Activated CD8-positive, alpha-beta memory T cell treated with anti-CD3 and anti-CD28 coated beads for 36 hours (primary cell): ENCODE data around the gene GALNT9. TPM values are rescaled to one million over a fixed set of nuclear protein-coding genes. Genes with fewer than 3 reads are reported as not detected.

Experiments
- CTCF ChIA-PET: fragments of 350-600 bp; sonication (Branson Sonifier 250); formaldehyde crosslinking; loops from one replicate; lab custom pipeline; 2021; ENCODE audit warnings: antibody characterized with exemption; lab: Charles Lee
- POLR2A ChIA-PET: fragments of 350-600 bp; sonication (Branson Sonifier 250); formaldehyde crosslinking; loops from one replicate; lab custom pipeline; 2021; ENCODE audit warnings: antibody characterized with exemption; lab: Charles Lee
- total RNA-seq, 2 experiments: library from RNA; stranded (reverse); gene quantifications; one replicate each; pipeline ENCODE4 v1.2.3, GENCODE V29; 2021

The GALNT9 gene
- total RNA-seq, 2 experiments from 2014 or later, result not detected

DNA sequence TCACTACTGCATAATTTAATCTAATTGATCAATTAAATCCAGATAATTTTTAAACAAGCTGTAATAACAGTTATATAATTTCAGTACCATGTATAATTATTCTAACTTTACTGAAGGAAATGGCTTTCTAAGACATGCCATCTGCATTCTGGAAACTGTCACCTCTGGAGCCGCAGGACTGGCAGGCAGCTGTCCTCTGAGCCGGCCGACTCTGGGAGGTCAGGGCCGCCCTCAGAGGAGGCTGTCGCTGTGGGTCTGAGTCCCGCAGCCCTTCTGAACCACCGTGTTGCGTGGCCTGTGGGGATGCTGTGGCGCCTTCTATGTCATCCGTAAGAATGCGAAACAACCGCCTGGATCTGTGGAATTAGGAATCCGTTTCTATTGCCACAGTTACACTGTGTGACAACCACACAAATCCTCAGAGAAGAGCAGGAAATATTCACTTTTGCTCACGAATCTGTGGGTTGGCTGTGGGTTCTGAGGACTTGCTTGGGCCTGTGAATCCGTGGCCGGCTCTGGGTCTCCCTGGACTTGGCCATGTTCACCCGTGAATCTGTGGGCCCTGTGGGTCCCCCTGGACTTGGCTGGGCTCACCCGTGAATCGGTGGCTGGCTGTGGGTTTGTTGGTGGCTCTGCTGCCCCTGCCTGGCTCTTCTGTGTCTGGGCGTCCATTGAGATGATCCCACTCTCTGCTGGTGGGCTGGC is 17.2 kb upstream of the GALNT9 start:
- CTCF ChIA-PET, result no interaction called here

DNA sequence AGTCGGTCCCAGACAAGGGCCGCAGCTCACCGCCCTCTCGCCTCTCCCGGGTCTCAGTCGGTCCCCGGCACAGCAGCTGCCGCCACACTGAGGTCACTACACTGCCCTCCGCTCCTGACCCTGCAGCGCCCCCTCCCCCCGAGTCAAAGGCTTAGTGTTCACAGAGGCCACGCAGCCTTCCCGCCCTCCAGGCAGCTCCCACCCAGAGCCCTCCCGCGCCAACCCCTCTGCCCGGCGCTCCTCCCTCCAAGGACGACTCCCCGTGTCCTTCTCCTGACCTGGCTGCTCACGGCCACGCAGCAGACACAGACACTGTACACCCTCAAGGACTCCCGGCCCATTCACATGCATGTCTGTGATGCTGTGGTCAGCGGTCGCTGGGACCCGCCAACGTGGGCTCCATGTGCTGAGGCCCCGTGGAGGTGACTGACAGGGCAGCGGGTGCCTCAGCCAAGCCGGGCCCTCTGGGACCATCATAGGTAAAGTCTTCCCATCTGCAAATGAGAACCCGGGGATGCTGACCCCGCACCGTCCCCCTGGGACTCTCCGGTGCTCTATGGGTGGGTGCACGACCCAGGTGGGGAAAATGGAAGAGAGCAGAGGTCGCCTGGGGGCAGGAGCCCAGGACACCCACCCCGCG is 16.3 kb upstream of the GALNT9 start:
- POLR2A ChIA-PET, result no interaction called here
- CTCF ChIA-PET, result no interaction called here

More for the DNA sequence above, 17.2 kb upstream of the GALNT9 start:
- POLR2A ChIA-PET, result no interaction called here

DNA sequence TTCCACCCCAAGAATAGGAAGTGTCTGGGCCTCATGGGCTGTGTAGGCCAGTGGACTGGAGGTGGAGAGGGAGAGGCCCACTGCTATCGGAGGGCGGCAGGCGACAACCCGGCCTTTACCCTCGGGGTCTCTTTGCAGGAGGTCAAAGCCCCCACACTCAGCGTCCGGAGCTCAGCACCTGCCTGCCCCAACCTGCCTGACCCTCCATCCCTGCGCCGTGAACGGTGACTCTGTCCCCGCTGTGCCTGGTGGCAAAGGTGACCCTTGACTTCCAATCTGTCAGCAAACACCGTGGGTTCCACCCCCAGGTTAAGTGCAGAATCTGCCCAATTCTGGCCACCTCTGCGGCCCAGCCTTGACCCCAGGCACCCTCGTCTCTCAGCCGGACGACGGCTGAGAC is 15.7 kb upstream of the GALNT9 start:
- ChIA-PET POLR2A (no interaction called here), CTCF (no interaction called here)

DNA sequence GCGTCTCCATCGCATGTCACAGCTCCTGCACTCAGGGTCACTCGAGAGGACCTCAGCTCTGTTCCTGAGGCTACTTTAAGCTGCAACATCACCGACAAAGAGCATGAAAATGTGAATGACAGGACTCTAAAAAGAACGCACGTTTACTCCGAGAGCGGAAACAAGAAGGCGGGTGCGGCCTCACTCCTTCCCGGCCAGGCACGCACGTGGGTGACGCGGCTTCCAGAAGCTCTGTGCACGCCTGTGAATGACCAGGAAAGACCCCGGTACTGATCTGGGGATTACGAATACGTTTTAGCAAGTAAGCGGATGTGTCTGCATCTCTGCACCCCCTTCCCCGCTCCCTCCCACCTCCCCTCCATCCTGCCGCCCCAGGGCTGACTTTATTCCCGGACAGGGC is 15.2 kb upstream of the GALNT9 start:
- ChIA-PET POLR2A (no interaction called here), CTCF (no interaction called here)

DNA sequence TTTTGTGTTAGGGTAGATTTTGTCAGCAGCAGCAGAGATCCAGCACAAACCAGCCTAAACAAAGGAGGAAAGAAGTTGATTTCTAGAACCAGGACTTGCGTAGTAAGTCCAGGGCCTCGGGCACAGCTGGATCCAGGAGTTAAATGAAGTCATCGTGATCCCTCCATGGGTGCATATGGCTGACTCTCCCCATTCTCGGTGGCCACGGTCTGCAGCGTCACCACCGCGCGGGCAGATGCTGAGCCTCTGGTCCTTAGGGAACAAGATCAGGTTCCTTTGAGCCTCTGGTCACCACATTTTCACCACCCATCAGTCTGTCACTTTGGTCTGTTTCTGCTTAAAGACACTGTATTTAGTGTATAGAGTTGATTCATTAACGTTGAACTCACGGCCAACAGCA is 14.8 kb upstream of the GALNT9 start:
- ChIA-PET CTCF (no interaction called here), POLR2A (no interaction called here)

DNA sequence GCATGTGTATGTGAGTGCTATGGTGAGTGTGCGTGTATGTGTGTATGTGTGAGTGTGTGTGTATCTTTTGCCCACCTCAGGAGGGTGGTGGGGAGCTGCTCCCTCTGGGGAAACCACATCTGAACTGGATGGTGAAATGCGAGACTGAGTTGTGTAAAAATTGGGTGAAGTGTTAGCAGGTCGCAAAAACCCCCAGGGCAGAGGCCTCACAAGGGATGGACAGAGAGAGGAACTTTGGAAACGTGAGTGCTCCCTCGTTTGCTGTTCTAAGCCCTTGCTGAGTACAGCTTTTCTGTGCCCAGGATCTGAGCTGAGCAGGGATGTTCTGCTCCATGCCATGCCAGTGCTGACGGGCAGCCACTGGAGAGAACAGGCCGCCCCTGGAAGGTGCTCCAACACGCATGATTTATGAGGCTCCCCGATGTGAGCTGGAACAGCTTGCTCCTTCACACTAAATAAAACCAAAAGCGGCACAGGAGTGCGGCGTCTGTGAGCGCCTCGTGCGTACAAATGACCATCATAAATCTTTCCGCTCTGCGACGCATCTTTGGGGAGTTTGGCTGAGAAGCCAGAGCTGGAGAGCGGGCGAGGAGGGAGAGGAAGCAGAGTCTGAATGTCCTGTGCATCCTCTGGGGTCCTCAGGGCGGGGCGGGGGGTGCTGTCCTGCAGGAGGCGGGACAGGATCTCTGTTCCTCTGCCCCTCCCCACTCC is 14.1 kb upstream of the GALNT9 start:
- POLR2A ChIA-PET, result no interaction called here
- CTCF ChIA-PET, result no interaction called here

DNA sequence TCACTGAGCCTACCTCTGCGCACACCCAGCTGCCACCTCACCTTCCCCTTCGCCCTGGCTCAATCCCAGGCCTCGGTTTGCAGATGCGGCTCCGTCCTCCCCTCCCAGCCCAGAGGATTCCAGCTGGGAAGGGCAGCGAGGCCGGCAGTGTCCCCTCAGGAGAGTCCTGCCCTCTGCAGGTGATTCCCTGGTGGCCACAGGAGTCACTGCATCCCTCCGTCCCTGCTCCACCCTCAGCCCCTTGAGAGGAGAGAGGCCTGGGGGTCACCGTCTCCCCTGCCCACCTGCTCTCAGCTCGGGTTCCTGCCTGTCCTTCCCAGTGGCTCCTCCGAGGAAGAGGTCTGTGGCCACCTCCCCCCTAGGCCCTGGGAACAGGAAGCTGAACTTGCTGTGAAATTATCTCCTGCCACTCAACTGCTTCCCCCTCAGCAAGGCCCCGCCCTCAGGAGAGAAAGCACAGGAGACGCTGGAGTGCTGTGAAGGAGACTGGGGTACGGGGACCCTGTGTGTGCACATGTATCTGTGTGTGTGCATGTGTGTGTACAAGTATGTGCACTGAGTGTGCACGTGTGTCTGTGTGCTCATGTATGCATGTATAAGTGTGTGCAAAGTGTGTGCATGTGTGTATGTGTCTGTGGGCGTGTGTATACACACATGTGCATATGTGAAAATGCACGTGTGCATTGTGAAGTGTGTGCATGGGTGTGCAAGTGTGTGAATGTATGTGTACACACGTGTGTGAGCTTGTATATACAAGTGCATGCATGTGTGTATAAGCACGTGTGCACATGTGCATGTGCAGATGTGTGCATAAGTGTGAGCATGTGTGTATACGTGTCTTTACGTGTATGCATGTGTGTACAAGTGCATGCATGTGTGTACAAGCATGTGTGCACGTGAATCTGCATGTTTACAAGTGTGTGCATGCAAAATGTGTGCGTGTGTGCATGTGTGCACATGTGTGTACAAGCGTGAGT is 13.2 kb upstream of the GALNT9 start:
- ChIA-PET CTCF (no interaction called here), POLR2A (no interaction called here)

DNA sequence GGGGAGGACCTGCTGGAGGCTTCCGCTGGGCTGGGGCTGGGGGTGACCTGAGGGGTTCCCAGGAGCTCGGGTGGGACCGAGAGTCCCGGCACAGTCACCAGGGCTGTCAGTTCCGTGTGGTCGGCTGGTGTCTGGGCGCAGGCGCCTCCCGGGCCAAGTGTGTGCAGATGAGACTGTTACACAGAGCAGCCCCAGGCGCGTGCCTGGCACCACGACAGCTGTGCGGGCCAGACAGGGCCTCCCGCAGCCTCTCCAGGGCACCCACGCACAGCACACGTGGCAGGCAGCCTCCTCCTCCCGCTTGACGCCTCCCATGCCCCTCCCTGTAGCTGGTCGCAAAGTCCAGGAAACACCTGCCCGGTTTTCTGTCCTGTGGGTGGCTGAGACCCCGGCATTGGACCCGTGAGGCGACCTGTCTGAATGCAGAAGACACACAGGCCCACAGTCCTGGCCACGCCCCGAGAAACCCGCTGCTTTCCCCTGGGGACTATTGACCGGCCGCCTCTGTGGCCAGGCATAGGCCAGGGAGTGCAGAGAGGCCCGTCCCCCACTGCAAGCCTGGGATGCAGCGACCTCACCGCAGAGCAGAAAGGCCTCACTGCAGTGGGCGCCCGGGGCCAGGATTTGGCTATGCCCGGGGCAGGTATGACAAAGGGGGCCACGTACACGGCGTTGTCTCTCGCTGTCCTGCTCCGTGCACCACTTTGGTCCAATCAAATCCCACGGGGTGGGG is 12.1 kb upstream of the GALNT9 start:
- CTCF ChIA-PET, result no interaction called here
- POLR2A ChIA-PET, result no interaction called here

DNA sequence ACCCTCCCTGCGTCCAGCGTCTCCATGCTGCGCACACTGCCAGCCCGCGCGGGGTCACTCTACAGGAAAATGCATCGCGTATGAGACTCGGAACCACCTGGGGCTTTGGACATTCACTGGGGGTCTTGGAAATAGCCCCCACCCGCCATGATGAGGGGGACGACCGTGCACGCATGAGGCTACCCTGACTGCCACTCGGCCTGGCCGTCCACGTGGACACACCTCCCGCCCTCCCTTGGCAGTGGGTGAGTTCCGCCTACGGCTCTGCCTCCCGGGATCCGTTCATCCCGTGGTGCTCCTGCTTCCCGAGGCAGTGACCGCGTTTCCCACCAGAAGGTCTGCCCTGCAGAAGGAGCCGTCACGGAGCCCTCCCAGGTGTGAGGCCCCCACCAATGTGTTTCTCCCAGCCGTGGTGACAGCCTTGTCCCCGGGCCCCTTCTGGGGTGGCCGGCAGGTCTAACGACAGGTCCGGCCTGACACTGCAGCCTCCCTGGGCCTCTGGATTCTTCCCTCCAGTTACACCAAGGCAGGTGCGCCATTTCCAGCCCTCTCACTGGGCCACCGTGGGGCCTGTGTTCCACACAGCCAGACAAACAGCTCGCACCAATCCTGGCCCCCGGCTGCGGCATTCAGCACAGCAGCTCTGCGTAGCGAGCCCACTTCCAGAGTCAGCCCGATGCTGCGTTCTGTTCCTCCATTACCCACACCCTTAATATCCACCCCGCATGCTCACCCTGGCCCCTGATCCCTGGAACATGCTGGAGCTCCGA is 11.1 kb upstream of the GALNT9 start:
- ChIA-PET POLR2A (no interaction called here), CTCF (no interaction called here)

DNA sequence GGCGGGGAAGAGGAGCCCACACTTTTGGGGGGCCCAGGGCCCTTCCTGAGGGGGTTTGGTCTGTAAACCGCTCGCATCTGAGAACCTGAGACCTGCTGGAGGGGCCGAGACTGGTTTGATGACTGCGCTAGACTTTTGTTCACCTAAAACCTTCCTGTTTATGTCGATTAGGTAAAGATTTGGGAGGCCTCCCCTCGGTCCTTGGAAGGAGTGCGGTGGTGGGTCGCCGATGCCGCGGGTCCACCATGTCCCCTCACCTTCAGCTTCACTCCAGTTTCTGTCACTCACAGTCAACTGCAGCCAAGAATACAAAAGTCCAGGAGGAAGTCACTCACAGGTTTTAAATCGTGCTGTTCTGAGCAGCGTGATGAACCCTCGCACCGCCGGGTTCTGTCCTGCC is 10.5 kb upstream of the GALNT9 start:
- CTCF ChIA-PET, result no interaction called here

DNA sequence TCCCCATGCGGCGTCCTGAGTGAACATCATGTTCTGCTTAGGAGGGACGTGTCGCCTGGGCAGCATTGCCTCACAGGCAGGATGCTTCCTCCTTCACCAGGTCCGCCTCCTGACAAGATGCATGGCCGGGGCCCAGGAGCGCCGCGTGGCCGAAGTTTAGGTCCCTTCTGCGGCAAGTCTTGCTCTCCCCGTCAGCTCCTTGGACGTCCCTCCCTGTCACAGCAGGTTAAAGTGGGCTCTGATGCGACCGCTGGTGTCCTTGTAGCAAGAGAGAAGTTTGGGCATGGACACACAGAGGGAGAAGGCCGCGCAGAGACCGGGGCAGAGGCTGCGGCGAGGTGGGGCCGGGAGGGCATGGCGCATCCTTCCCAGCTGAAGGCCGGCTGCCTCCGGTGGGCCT is 9.4 kb upstream of the GALNT9 start:
- ChIA-PET POLR2A (no interaction called here), CTCF (no interaction called here)

More for the DNA sequence above, 10.5 kb upstream of the GALNT9 start:
- POLR2A ChIA-PET, result no interaction called here

DNA sequence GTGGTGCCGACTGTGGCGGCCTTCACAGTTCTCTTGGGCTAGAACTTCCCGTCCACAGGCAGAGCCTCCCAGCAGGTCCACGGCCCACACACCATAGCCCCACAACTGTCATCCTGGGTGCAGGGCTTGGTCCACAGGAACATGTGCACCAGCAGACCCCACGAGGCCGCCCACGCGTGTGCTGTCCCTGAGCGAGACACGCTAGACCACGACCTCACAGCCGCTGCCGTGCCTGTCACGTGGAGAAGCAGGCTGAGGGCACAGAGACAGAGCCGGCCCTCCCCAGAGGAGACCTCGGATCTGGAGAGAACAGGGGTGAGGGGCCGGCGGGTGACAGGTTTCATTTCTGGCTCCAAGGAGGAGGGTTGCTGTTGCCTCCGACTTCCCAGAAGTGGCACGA is 8.9 kb upstream of the GALNT9 start:
- POLR2A ChIA-PET, result no interaction called here
- CTCF ChIA-PET, result no interaction called here

DNA sequence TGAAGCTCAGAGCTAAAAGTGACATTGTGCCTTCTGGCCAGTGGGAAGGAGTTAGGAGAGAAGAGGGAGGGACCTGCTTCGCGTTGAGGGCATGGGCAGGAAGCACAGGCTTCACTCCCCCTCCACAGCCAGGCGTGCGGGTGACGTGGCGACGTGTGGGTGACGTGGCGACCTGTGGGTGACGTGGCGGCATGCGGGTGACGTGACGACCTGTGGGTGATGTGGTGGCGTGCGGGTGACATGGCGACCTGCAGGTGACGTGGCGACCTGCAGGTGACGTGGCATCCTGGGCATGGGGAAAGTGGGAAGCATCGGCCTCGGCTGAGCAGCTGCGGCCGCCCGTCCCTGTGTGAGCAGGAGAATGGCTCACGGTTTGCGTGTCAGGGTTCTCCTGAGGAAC is 8.2 kb upstream of the GALNT9 start:
- ChIA-PET POLR2A (no interaction called here), CTCF (no interaction called here)

DNA sequence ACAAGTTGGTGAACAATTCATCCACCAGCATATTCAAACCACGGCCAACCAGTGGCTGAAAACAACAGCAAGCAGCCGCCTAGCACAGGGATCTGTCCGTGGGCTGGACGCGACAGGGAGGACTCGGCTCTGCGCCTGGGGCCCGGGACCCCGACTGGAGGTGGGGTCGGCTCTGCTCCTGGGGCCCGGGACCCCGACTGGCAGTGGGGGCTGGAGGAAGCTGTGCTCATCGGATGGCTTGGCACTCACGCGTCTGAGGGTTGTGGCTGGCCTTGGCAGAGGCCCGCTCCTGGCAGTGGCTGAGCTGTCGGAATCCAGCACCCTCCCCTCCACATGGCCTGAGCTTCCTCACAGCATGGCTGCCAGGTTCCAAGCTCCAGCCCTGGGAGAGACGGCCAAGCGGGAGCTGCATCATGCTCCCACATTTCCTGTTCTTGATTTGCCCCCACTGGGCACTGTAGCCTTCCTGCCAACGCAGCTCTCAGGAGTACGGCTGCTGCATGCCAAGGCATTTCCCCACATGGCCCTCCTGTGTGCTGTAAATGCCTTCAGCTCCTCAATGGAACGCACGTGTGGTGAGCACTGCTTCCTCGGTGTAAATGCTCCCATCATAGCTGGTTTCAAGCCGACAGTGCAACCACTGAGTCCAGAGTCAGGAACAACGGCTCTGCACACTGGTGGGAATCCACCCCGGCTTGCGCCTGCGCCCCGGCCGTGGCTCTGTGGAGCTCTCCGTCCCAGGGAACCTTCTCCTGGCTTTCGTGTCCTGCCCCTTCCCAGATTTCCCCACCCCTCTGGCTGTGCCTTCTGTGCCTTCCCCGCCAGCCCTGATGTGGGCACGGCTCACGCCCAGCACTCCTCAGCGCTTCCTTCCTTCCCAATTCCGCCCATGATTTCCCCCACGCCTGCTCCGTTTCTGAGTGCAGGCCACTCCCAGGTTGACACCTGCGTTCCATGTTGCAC is 7.3 kb upstream of the GALNT9 start:
- CTCF ChIA-PET, result no interaction called here
- POLR2A ChIA-PET, result no interaction called here

DNA sequence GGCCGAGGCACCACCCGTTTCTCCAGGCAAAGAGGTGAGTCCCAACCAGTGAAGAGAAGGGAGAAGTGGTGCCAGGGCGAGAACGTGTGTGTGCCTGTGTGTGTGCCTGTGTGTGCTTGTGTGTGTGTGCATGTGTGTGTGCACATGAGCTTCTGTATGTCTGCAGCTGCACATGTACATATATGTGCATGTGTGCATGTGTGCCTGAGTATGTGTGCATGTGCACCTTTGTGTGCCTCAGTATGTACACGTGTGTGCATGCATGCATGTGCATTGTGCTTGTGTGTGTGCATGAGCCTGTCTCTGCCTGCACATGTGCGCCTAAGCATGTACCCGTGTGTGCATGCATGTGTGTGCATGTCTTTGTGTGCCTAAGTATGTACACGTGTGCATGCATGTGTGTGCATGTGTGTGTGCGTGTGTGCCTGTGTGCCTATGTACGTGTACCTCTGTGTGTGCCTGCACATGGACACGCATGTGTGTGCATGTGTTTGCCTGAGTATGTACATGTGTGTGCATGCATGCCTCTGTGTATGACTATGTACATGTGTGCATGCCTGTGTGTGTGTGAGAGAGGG is 5.9 kb upstream of the GALNT9 start:
- CTCF ChIA-PET, result no interaction called here

DNA sequence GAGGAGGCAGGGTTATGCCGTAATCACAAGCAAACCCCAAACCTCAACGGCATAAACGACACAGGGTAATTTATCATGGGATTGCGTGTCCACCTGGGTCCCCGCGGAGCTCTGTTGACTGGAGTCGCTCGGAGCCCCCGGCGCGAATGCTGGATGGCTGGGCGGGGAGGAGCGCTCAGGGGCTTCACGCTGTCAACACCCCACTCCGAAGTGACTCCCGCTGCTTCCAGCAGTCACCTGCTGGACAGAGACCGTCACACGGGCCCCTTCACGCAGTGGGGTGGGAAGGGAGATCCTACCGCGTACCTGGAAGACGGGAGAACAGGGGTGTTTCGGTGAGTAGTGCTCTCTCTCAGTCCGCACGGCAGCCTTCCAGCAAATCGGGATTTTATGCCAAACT is 4.4 kb upstream of the GALNT9 start:
- POLR2A ChIA-PET, result no interaction called here
- CTCF ChIA-PET, result no interaction called here

More for the DNA sequence above, 5.9 kb upstream of the GALNT9 start:
- POLR2A ChIA-PET, result no interaction called here

DNA sequence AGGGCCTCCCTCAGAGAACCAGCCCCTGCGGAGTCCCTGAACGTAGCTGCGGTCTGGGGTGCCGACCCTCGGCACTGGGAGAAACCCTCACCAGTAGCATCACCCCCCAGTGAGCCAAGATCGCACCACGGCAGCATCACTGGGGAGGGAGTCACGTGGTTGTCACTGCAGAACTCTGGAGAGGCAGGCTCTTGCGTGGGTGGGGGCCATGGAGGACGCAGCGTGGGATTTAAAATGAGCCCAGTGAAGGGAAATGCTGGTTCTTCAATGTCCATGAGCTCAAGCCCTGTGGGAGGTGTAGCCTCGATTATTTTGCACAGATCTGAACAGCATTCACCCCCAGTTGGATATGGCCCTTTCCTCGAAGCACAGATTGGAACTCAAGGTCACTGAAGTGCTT is 3.9 kb upstream of the GALNT9 start:
- CTCF ChIA-PET, result no interaction called here
- POLR2A ChIA-PET, result no interaction called here
